CD14-positive monocyte (primary cell): ENCODE measurements around the gene ADRA2C. TPM values are rescaled to one million over a fixed set of nuclear protein-coding genes. Genes with fewer than 3 reads are reported as not detected.

Experiments used
- DNase-seq, 3 donors: peaks; one replicate each; pipeline ENCODE4 v3.0.0-alpha.2; 2011 to 2022
- H2AFZ ChIP-seq: 2 replicates; pipeline ENCODE4 v1.6.0; 2012; ENCODE audit warnings: mild to moderate bottlenecking, low read depth, low read length, inconsistent platforms; ENCODE audit not compliant: insufficient read depth, poor library complexity, severe bottlenecking
- H3K27ac ChIP-seq, 2 donors: 1 replicate in 1 of 2; 2 replicates in 1 of 2; pipeline ENCODE4 v1.5.1; 2012 to 2013; ENCODE audit warnings: low read length in 2 of 2, control low read depth in 1 of 2, inconsistent platforms in 1 of 2, low read depth in 1 of 2, mild to moderate bottlenecking in 1 of 2
- H3K27me3 ChIP-seq, 2 donors: one replicate each; pipeline versions ENCODE4 v1.6.0 to v1.6.1; 2011 to 2013; ENCODE audit warnings: low read length in 2 of 2; ENCODE audit not compliant: control insufficient read depth in 2 of 2, insufficient read depth in 2 of 2
- H3K36me3 ChIP-seq, 2 donors: replicated peaks in 1 of 2; 1 replicate in 1 of 2; 2 replicates in 1 of 2; pipeline versions ENCODE4 v1.5.1 to v1.6.1; 2012 to 2013; ENCODE audit warnings: low read length in 2 of 2, control low read depth in 1 of 2, inconsistent platforms in 1 of 2, mild to moderate bottlenecking in 1 of 2; ENCODE audit not compliant: insufficient read depth in 2 of 2, control insufficient read depth in 1 of 2
- H3K4me1 ChIP-seq, 2 donors: 1 replicate in 1 of 2; 2 replicates in 1 of 2; pipeline versions ENCODE4 v1.5.1 to v1.6.1; 2012 to 2013; ENCODE audit warnings: low read length in 2 of 2, control low read depth in 1 of 2, inconsistent platforms in 1 of 2, mild to moderate bottlenecking in 1 of 2, moderate library complexity in 1 of 2; ENCODE audit not compliant: insufficient read depth in 2 of 2, control insufficient read depth in 1 of 2
- H3K4me2 ChIP-seq: replicated peaks from 2 replicates; pipeline ENCODE3; 2012; ENCODE audit warnings: low read length, moderate library complexity, mild to moderate bottlenecking; ENCODE audit not compliant: poor library complexity, severe bottlenecking; ENCODE audit errors: extremely low read depth
- H3K4me3 ChIP-seq, 3 experiments: fragments of 200-600 bp in 1 of 3; sonication (generic) in 1 of 3; replicated peaks in 1 of 3; 1 replicate in 2 of 3; 2 replicates in 1 of 3; pipeline ENCODE4 v1.5.1; 2011 to 2013; ENCODE audit warnings: low read length in 3 of 3, mild to moderate bottlenecking in 3 of 3, control low read depth in 2 of 3, low read depth in 2 of 3, inconsistent platforms in 1 of 3, moderate library complexity in 1 of 3
- H3K79me2 ChIP-seq: 2 replicates; pipeline ENCODE4 v1.6.0; 2012; ENCODE audit warnings: mild to moderate bottlenecking, control low read depth, inconsistent platforms, low read length, moderate library complexity; ENCODE audit not compliant: insufficient read depth
- H3K9ac ChIP-seq: 2 replicates; pipeline ENCODE4 v1.6.0; 2017; ENCODE audit warnings: low read length, mild to moderate bottlenecking; ENCODE audit not compliant: insufficient read depth, poor library complexity, severe bottlenecking
- H3K9me3 ChIP-seq, 2 donors: replicated peaks in 1 of 2; 1 replicate in 1 of 2; 2 replicates in 1 of 2; pipeline versions ENCODE4 v1.5.1 to v1.6.1; 2012 to 2013; ENCODE audit warnings: low read length in 2 of 2, control low read depth in 1 of 2; ENCODE audit not compliant: control insufficient read depth in 1 of 2, insufficient read depth in 1 of 2
- H4K20me1 ChIP-seq: 2 replicates; pipeline ENCODE4 v1.6.0; 2012; ENCODE audit warnings: mild to moderate bottlenecking, low read length, control low read depth, moderate library complexity; ENCODE audit not compliant: insufficient read depth
- H3K27ac Mint-ChIP-seq, 7 donors: one replicate each; pipeline ENCODE4 v1.8.0; 2020; ENCODE audit warnings: mild to moderate bottlenecking in 7 of 7, mixed read lengths in 7 of 7, moderate library complexity in 6 of 7, inconsistent platforms in 2 of 7
- H3K27me3 Mint-ChIP-seq, 3 donors: one replicate each; pipeline ENCODE4 v1.8.0; 2021 to 2022; ENCODE audit warnings: low read depth in 3 of 3, mild to moderate bottlenecking in 3 of 3, mixed read lengths in 3 of 3, moderate library complexity in 3 of 3, inconsistent platforms in 1 of 3
- H3K36me3 Mint-ChIP-seq, 2 donors: one replicate each; pipeline ENCODE4 v1.8.0; 2020; ENCODE audit warnings: mixed read lengths in 2 of 2, inconsistent platforms in 1 of 2, mild to moderate bottlenecking in 1 of 2
- H3K4me1 Mint-ChIP-seq: one replicate; pipeline ENCODE4 v1.8.0; 2020; ENCODE audit warnings: mild to moderate bottlenecking, mixed read lengths
- H3K4me3 Mint-ChIP-seq, 2 donors: one replicate each; pipeline ENCODE4 v1.8.0; 2020; ENCODE audit warnings: mild to moderate bottlenecking in 2 of 2, mixed read lengths in 2 of 2, moderate library complexity in 1 of 2
- H3K9me3 Mint-ChIP-seq, 7 donors: one replicate each; pipeline ENCODE4 v1.8.0; 2020 to 2022; ENCODE audit warnings: mixed read lengths in 7 of 7, mild to moderate bottlenecking in 6 of 7, moderate library complexity in 6 of 7, inconsistent platforms in 2 of 7
- WGBS: methylation state at CpG from one replicate; pipeline ENCODE4 v1.1.5; 2013; ENCODE audit warnings: missing lambda C conversion rate; ENCODE audit not compliant: insufficient coverage; 5-methylcytosine and 5-hydroxymethylcytosine counted together
- intact Hi-C, 2 donors: fragments of 100-400 bp; cut with micrococcal nuclease; formaldehyde crosslinking; loops; one replicate each; pipeline versions ENCODE4 v1.15.0 to v1.15.1; 2023
- polyA plus RNA-seq, 3 donors: library from polyadenylated mRNA; depleted of rRNA in 1 of 3; unstranded in 2 of 3; stranded (reverse) in 1 of 3; fragments of 300-500 nt in 2 of 3; fragments of >200 nt in 1 of 3; fragmentation: Illumina TruSeq in 2 of 3; gene quantifications; 1 replicate in 2 of 3; 2 replicates in 1 of 3; pipeline ENCODE4 v1.2.3, GENCODE V29; 2012 to 2021
- TF ChIP-seq, protein P1 (sequence below): fragments of 200-600 bp; IDR thresholded peaks from one replicate; pipeline ENCODE4 v1.8.0; 2022; ENCODE audit warnings: antibody characterized with exemption, mild to moderate bottlenecking

Gene ADRA2C
- polyA plus RNA-seq, 3 donors = not detected

DNA sequence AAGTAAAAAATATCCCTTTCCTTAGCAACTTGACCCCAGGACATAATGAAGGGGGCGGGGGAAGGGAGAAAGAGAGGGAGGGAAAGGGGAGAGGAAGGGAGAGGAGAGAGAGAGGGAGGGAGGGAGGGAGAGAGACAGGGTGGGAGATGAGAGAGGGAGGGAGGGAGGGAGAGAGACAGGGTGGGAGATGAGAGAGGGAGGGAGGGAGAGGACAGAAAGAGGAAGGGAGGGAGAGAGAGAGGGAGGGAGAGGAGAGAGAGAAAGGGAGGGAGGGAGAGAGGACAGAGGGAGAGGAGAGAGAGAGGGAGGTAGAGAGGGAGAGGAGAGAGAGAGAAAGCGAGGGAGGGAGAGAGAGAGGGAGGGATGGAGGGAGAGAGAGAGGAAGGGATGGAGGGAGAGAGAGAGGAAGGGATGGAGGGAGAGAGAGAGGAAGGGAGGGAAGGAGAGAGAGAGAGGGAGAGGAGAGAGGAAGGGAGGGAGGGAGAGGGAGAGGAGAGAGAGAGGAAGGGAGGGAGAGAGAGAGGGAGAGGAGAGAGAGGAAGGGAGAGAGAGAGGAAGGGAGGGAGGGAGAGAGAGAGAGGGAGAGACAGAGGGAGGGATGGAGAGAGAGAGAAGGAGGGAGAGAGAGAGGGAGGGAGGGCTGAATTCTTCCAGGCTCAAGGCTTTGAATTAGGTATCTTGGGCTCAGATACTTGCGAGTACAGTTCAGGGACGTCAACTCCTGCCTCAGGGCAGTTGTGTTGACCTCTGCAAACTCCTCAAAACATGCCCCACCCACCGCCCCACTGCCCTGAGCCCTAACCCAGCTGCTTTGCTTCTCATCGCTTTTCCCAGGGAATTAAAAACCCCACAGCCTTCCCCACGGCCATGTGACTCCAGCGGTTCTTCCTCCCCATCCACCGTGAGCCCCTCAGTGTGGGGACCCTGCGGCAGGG is 40.0 kb upstream of the ADRA2C start:
- peaks cover 0 to 25% of the 10 kb centered on the region in 2 donors for H3K27me3 ChIP-seq
- H3K4me3 ChIP-seq = no peak overlapping the region
- H3K27ac ChIP-seq = no peak overlapping the region
- H3K9ac ChIP-seq = no peak overlapping the region
- H3K9me3 ChIP-seq = no peaks in the 10 kb centered on the region
- no peak overlapping the region for H3K4me3 Mint-ChIP-seq
- DNase-seq = no peak
- no peaks in the 10 kb centered on the region for H3K4me1 ChIP-seq
- WGBS = 35% methylated on average over 5 of the region's 10 CpGs
- H3K79me2 ChIP-seq = no peaks in the 10 kb centered on the region
- no peaks in the 10 kb centered on the region for H4K20me1 ChIP-seq
- no peaks in the 10 kb centered on the region for H3K36me3 ChIP-seq
- H3K27me3 Mint-ChIP-seq = peaks cover 22 to 47% (median 37%) of the 10 kb centered on the region in 3 donors
- no peak overlapping the region for H3K4me2 ChIP-seq
- H2AFZ ChIP-seq = no peak overlapping the region
- peaks cover 0 to 6% (median 0%) of the 10 kb centered on the region in 7 donors for H3K9me3 Mint-ChIP-seq
- intact Hi-C loops = no loop called here
- TF ChIP-seq, protein P1, sequence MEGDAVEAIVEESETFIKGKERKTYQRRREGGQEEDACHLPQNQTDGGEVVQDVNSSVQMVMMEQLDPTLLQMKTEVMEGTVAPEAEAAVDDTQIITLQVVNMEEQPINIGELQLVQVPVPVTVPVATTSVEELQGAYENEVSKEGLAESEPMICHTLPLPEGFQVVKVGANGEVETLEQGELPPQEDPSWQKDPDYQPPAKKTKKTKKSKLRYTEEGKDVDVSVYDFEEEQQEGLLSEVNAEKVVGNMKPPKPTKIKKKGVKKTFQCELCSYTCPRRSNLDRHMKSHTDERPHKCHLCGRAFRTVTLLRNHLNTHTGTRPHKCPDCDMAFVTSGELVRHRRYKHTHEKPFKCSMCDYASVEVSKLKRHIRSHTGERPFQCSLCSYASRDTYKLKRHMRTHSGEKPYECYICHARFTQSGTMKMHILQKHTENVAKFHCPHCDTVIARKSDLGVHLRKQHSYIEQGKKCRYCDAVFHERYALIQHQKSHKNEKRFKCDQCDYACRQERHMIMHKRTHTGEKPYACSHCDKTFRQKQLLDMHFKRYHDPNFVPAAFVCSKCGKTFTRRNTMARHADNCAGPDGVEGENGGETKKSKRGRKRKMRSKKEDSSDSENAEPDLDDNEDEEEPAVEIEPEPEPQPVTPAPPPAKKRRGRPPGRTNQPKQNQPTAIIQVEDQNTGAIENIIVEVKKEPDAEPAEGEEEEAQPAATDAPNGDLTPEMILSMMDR = no peak
- no peak overlapping the region for H3K27ac Mint-ChIP-seq
- no peaks in the 10 kb centered on the region for H3K36me3 Mint-ChIP-seq
- H3K4me1 Mint-ChIP-seq = no peaks in the 10 kb centered on the region

- H3K36me3 ChIP-seq = no peaks in the 10 kb centered on the region
- DNase-seq = no peak
- H3K4me1 Mint-ChIP-seq = no peaks in the 10 kb centered on the region
- H3K4me1 ChIP-seq = no peaks in the 10 kb centered on the region
- no peaks in the 10 kb centered on the region for H4K20me1 ChIP-seq
- H3K4me3 ChIP-seq = no peak overlapping the region
- H3K79me2 ChIP-seq = no peaks in the 10 kb centered on the region
- H3K9ac ChIP-seq = no peak overlapping the region
- H2AFZ ChIP-seq = no peak overlapping the region
- H3K27ac ChIP-seq = no peak overlapping the region
- intact Hi-C loops = no loop called here
- H3K9me3 ChIP-seq = no peaks in the 10 kb centered on the region
- TF ChIP-seq, protein P1 = no peak
- H3K27me3 ChIP-seq = peaks cover 0 to 25% of the 10 kb centered on the region in 2 donors
- 62% methylated on average over 14 of the region's 16 CpGs for WGBS
- H3K36me3 Mint-ChIP-seq = no peaks in the 10 kb centered on the region
- H3K27me3 Mint-ChIP-seq = peaks cover 23 to 46% (median 33%) of the 10 kb centered on the region in 3 donors
- no peak overlapping the region for H3K4me3 Mint-ChIP-seq
- H3K9me3 Mint-ChIP-seq = peaks cover 0 to 2% (median 0%) of the 10 kb centered on the region in 7 donors
- H3K27ac Mint-ChIP-seq = no peak overlapping the region
- H3K4me2 ChIP-seq = no peak overlapping the region
Observed at GRCh38 chr4:3727847-3728469, 38.2 kb upstream of the ADRA2C start.
